Measurements from ENCODE around the gene ANKRD13B. TPM values are rescaled to one million over a fixed set of nuclear protein-coding genes. Genes with fewer than 3 reads are reported as not detected.

Gene ANKRD13B
- total RNA-seq, 2 donors from 2014 or later: 2.2 to 2.6 TPM

DNA sequence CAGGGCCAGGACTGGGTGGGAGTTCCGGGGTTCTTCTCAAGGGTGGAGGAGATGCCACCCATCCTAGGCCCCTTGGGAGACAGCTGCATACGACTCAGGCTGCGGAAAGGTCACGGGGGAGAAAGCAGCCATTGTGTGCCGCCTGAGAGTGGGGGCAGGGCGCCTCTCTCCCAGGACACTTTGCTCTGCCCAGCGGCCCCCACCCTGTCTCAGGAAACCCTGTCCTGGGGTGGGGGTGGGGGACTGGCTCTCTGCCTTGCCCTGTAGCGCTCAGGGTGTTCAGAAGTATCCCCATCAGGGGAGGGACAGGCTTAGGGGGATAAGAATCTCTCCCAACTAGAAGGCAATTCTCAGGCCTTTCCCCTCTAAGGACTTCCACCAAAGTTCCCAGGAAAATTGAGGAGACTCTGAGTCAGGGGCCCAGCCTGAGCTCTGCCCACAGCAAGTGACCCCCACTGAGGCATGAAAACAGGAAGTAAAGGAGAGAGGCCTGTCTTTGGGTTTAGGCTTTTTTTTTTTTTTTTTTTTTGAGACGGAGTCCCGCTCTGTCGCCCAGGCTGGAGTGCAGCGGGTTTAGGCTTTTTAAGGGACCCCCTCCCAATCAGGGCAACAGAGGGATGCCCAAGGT lies 8.4 kb upstream of the ANKRD13B start:
- Histone ChIP-seq H3K4me3 (ENCODE audit: low read length) (no peak overlapping the region), H3K4me1 (ENCODE audit: control insufficient read depth, insufficient read depth, low read length) (peaks cover 13% of the 10 kb centered on the region), H3K27ac (ENCODE audit: low read depth, low read length) (no peak overlapping the region), H3K9me3 (ENCODE audit: control insufficient read depth, low read length) (no peaks in the 10 kb centered on the region), H3K9ac (ENCODE audit: extremely low read depth, low read length, poor library complexity, severe bottlenecking) (no peak overlapping the region), H3K36me3 (ENCODE audit: control insufficient read depth, insufficient read depth, low read length) (peaks cover 24% of the 10 kb centered on the region), H3K27me3 (ENCODE audit: control insufficient read depth, insufficient read depth, low read length, poor library complexity, severe bottlenecking) (no peaks in the 10 kb centered on the region)
- Mint-ChIP-seq H3K4me3 (no peak overlapping the region), H3K27ac (peak overlapping the region; percentile 68), H3K36me3 (ENCODE audit: low read depth) (peaks cover 23% of the 10 kb centered on the region), H3K27me3 (ENCODE audit: insufficient read depth) (peaks cover 7% of the 10 kb centered on the region), H3K4me1 (peaks cover 14% of the 10 kb centered on the region), H3K9me3 (no peaks in the 10 kb centered on the region)
- DNase-seq: peak; percentile 53
- TF ChIP-seq, protein P1, sequence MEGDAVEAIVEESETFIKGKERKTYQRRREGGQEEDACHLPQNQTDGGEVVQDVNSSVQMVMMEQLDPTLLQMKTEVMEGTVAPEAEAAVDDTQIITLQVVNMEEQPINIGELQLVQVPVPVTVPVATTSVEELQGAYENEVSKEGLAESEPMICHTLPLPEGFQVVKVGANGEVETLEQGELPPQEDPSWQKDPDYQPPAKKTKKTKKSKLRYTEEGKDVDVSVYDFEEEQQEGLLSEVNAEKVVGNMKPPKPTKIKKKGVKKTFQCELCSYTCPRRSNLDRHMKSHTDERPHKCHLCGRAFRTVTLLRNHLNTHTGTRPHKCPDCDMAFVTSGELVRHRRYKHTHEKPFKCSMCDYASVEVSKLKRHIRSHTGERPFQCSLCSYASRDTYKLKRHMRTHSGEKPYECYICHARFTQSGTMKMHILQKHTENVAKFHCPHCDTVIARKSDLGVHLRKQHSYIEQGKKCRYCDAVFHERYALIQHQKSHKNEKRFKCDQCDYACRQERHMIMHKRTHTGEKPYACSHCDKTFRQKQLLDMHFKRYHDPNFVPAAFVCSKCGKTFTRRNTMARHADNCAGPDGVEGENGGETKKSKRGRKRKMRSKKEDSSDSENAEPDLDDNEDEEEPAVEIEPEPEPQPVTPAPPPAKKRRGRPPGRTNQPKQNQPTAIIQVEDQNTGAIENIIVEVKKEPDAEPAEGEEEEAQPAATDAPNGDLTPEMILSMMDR (conservative IDR thresholded peaks at IDR 0.05): no peak
- WGBS, 2 experiments (ENCODE audit: insufficient coverage in 1 of 2, insufficient read length in 1 of 2): 74 to 88% methylated on average over 8 to 12 of the region's 12 CpGs

DNA sequence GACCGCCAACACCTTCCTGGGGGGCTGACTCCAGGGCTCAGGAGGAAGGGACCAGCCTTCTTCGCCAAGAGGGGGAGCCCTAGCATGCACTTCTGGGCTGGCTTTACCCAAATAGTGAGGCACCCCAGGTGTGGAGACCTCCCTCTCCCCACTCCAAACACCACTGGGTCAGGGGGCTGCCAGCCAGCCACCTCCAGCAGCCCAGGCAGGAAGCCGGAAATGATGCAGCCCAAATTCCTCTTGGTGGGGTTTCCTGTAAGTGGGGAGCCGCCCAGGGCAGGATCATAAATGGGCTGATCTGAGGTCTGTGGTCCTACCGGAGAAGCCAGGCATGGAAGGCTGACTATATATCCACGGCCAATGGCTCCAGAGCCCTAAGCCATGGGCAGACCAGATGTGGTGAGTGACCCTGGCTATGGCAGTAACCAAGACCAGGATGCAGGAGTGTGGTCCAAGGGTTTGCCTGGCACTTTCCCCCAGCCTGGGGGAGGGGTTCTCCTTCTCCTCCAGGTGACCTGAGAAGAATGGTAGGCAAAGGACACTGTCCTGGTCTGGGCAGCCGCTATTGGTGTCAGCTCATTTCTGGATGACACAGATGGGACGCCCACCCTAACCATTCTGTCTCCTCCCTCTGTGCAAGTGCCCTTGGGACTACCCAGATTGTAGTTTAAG lies 7.7 kb upstream of the ANKRD13B start:
- Mint-ChIP-seq H3K9me3 (no peaks in the 10 kb centered on the region), H3K4me3 (no peak overlapping the region), H3K27ac (no peak overlapping the region), H3K27me3 (ENCODE audit: insufficient read depth) (peaks cover 11% of the 10 kb centered on the region), H3K36me3 (ENCODE audit: low read depth) (peaks cover 23% of the 10 kb centered on the region), H3K4me1 (peaks cover 18% of the 10 kb centered on the region)
- H3K36me3 ChIP-seq (ENCODE audit: control insufficient read depth, insufficient read depth, low read length): peaks cover 19% of the 10 kb centered on the region
- peaks cover 5% of the 10 kb centered on the region for H3K27me3 ChIP-seq (ENCODE audit: control insufficient read depth, insufficient read depth, low read length, poor library complexity, severe bottlenecking)
- H3K4me3 ChIP-seq (ENCODE audit: low read length): no peak overlapping the region
- H3K9ac ChIP-seq (ENCODE audit: extremely low read depth, low read length, poor library complexity, severe bottlenecking): no peak overlapping the region
- TF ChIP-seq, protein P1 (conservative IDR thresholded peaks at IDR 0.05): peak; percentile 35
- no peak overlapping the region for H3K27ac ChIP-seq (ENCODE audit: low read depth, low read length)
- WGBS, 2 experiments (ENCODE audit: insufficient coverage in 1 of 2, insufficient read length in 1 of 2): 82 to 86% methylated on average over 1 to 8 of the region's 8 CpGs
- peaks cover 13% of the 10 kb centered on the region for H3K4me1 ChIP-seq (ENCODE audit: control insufficient read depth, insufficient read depth, low read length)
- no peaks in the 10 kb centered on the region for H3K9me3 ChIP-seq (ENCODE audit: control insufficient read depth, low read length)
- peak; percentile 72 for DNase-seq

DNA sequence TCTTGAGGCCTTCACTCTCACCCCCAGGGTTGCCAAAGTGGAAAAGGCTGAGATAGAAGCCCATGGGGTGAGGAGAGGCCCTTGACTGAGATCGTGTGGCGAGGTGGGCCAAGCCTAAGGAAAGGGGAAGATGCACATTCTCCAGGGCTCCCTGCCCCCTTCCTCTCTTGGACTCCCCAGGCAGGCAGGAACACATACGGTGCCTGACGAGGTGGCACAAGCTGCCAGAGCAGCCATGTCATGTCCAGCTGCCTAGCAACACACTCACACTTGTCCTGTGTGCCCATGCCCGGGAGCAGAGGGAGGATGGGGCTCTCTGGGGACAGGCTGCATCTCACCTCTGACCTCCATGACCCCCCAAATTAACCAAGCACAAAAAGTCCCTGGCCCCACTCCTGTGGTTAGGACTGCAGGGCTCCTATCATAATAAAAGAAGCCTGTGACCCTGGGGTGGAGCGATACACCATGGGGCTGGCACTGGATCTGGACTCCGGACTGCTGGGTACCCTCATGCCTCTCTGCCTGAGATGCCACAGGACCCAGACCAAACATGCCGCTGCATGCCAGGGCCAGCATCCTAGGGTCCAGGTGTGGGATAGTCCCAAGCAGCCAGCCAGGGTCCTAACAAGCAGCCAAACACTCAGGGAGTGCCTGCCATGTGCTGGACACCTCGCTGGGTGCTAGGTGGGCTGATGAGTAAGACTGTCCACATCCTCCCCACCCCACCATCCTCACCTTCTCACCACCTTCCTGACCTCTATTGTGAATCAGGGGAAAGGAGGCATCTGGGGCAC lies 6.1 kb upstream of the ANKRD13B start:
- H3K27ac Mint-ChIP-seq: no peak overlapping the region
- no peak overlapping the region for H3K4me3 Mint-ChIP-seq
- peaks cover 18% of the 10 kb centered on the region for H3K36me3 Mint-ChIP-seq (ENCODE audit: low read depth)
- peaks cover 12% of the 10 kb centered on the region for H3K27me3 ChIP-seq (ENCODE audit: control insufficient read depth, insufficient read depth, low read length, poor library complexity, severe bottlenecking)
- WGBS, 2 experiments (ENCODE audit: insufficient coverage in 1 of 2, insufficient read length in 1 of 2): 87 to 96% methylated on average over 4 to 9 of the region's 9 CpGs
- H3K27me3 Mint-ChIP-seq (ENCODE audit: insufficient read depth): peaks cover 23% of the 10 kb centered on the region
- TF ChIP-seq, protein P1 (conservative IDR thresholded peaks at IDR 0.05): no peak
- H3K9me3 Mint-ChIP-seq: no peaks in the 10 kb centered on the region
- H3K4me1 ChIP-seq (ENCODE audit: control insufficient read depth, insufficient read depth, low read length): peaks cover 13% of the 10 kb centered on the region
- H3K27ac ChIP-seq (ENCODE audit: low read depth, low read length): no peak overlapping the region
- H3K9ac ChIP-seq (ENCODE audit: extremely low read depth, low read length, poor library complexity, severe bottlenecking): no peak overlapping the region
- H3K9me3 ChIP-seq (ENCODE audit: control insufficient read depth, low read length): no peaks in the 10 kb centered on the region
- DNase-seq: peak; percentile 47
- peaks cover 23% of the 10 kb centered on the region for H3K4me1 Mint-ChIP-seq
- no peak overlapping the region for H3K4me3 ChIP-seq (ENCODE audit: low read length)
- peaks cover 15% of the 10 kb centered on the region for H3K36me3 ChIP-seq (ENCODE audit: control insufficient read depth, insufficient read depth, low read length)

Measured in endodermal cell (in vitro differentiated cells).